B cell (primary cell): Measurements from ENCODE around the gene ATPAF2. TPM values are rescaled to one million over a fixed set of nuclear protein-coding genes. Genes with fewer than 3 reads are reported as not detected.

Experiments
- ATAC-seq: fragments of 200-7000 bp; cut with Tn5 transposase; one replicate; pipeline ENCODE4 v1.10.0; 2021; ENCODE audit warnings: low read depth, mild to moderate bottlenecking, moderate number of reproducible peaks, moderate library complexity
- CTCF ChIA-PET: fragments of 350-600 bp; sonication (Branson Sonifier 250); formaldehyde crosslinking; loops from one replicate; lab custom pipeline; 2021; ENCODE audit warnings: antibody characterized with exemption, inconsistent platforms; lab: Charles Lee
- POLR2A ChIA-PET: fragments of 350-600 bp; sonication (Branson Sonifier 250); formaldehyde crosslinking; loops from one replicate; lab custom pipeline; 2021; ENCODE audit warnings: antibody characterized with exemption; lab: Charles Lee
- DNase-seq: peaks from one replicate; pipeline ENCODE4 v3.0.0; 2013
- H2AFZ ChIP-seq: 2 replicates; pipeline ENCODE4 v1.6.1; 2012; ENCODE audit warnings: mild to moderate bottlenecking, low read depth, low read length; ENCODE audit not compliant: insufficient read depth, poor library complexity, severe bottlenecking
- H3K27ac ChIP-seq, 2 donors: 1 replicate in 1 of 2; 2 replicates in 1 of 2; pipeline ENCODE4 v1.5.1; 2012 to 2013; ENCODE audit warnings: low read length in 2 of 2, mild to moderate bottlenecking in 2 of 2, moderate library complexity in 1 of 2
- H3K27me3 ChIP-seq, 4 experiments: fragments of 200-600 bp in 1 of 4; sonication (generic) in 1 of 4; replicated peaks in 1 of 4; 1 replicate in 2 of 4; 2 replicates in 2 of 4; pipeline versions ENCODE4 v1.6.1 to v1.7.0; 2013 to 2016; ENCODE audit warnings: low read length in 3 of 4, mild to moderate bottlenecking in 2 of 4, mixed read lengths in 1 of 4, moderate library complexity in 1 of 4; ENCODE audit not compliant: insufficient read depth in 4 of 4, control insufficient read depth in 3 of 4; ENCODE audit errors: control extremely low read depth in 1 of 4
- H3K36me3 ChIP-seq, 2 experiments: replicated peaks in 1 of 2; 1 replicate in 1 of 2; 2 replicates in 1 of 2; pipeline versions ENCODE4 v1.6.1 to v1.7.1; 2013; ENCODE audit warnings: low read length in 1 of 2; ENCODE audit not compliant: insufficient read depth in 2 of 2, control insufficient read depth in 1 of 2; ENCODE audit errors: control extremely low read depth in 1 of 2, extremely low read depth in 1 of 2
- H3K4me1 ChIP-seq, 2 donors: fragments of 200-600 bp in 1 of 2; sonication (generic) in 1 of 2; 1 replicate in 1 of 2; 2 replicates in 1 of 2; pipeline versions ENCODE4 v1.5.1 to v1.6.1; 2013 to 2017; ENCODE audit warnings: low read length in 2 of 2; ENCODE audit not compliant: control insufficient read depth in 2 of 2, insufficient read depth in 2 of 2
- H3K4me2 ChIP-seq: replicated peaks from 2 replicates; pipeline ENCODE3; 2012; ENCODE audit warnings: mild to moderate bottlenecking, low read depth, low read length; ENCODE audit not compliant: poor library complexity, severe bottlenecking
- H3K4me3 ChIP-seq, 5 experiments: fragments of 200-600 bp in 1 of 5; sonication (generic) in 1 of 5; 1 replicate in 3 of 5; 2 replicates in 2 of 5; pipeline versions ENCODE4 v1.5.1 to v1.7.0; 2011 to 2016; ENCODE audit warnings: low read length in 4 of 5, mild to moderate bottlenecking in 4 of 5, low read depth in 2 of 5, control low read depth in 1 of 5, moderate library complexity in 1 of 5; ENCODE audit not compliant: insufficient read depth in 1 of 5; ENCODE audit errors: control extremely low read depth in 1 of 5, extremely low read depth in 1 of 5
- H3K79me2 ChIP-seq: fragments of 200-600 bp; sonication (generic); one replicate; pipeline ENCODE4 v1.6.0; 2016; ENCODE audit warnings: low read length; ENCODE audit not compliant: control insufficient read depth, insufficient read depth
- H3K9ac ChIP-seq: fragments of 200-600 bp; sonication (generic); 2 replicates; pipeline ENCODE4 v1.6.1; 2017; ENCODE audit warnings: mild to moderate bottlenecking, low read length, moderate library complexity
- H3K9me3 ChIP-seq, 3 donors: one replicate each; pipeline versions ENCODE4 v1.6.1 to v1.7.1; 2013; ENCODE audit warnings: low read length in 2 of 3; ENCODE audit not compliant: control insufficient read depth in 2 of 3, insufficient read depth in 1 of 3; ENCODE audit errors: control extremely low read depth in 1 of 3
- H4K20me1 ChIP-seq: 2 replicates; pipeline ENCODE4 v1.6.0; 2012; ENCODE audit warnings: mild to moderate bottlenecking, low read length; ENCODE audit not compliant: insufficient read depth, control insufficient read depth, poor library complexity, severe bottlenecking
- H3K27ac Mint-ChIP-seq: one replicate; pipeline ENCODE4 v1.8.0; 2021; ENCODE audit warnings: mixed read lengths
- H3K27me3 Mint-ChIP-seq: one replicate; pipeline ENCODE4 v1.8.0; 2021; ENCODE audit warnings: mixed read lengths
- H3K4me1 Mint-ChIP-seq: one replicate; pipeline ENCODE4 v1.8.0; 2021; ENCODE audit warnings: mixed read lengths
- H3K4me3 Mint-ChIP-seq: one replicate; pipeline ENCODE4 v1.8.0; 2021; ENCODE audit warnings: mixed read lengths
- H3K9me3 Mint-ChIP-seq: one replicate; pipeline ENCODE4 v1.8.0; 2022; ENCODE audit warnings: mixed read lengths; ENCODE audit not compliant: insufficient read depth
- CTCF ChIP-seq: fragments of 200-600 bp; IDR thresholded peaks from one replicate; pipeline ENCODE4 v1.8.0; 2022; ENCODE audit warnings: antibody characterized with exemption, mild to moderate bottlenecking
- EZH2 ChIP-seq: IDR thresholded peaks from 2 replicates; pipeline ENCODE4 v1.6.1; 2012; ENCODE audit warnings: borderline replicate concordance, low read depth, mild to moderate bottlenecking, moderate library complexity, low read length; ENCODE audit not compliant: insufficient read depth, poor library complexity, severe bottlenecking
- WGBS: methylation state at CpG from one replicate; pipeline ENCODE4 v1.1.5; 2013; ENCODE audit warnings: missing lambda C conversion rate; ENCODE audit not compliant: insufficient coverage; 5-methylcytosine and 5-hydroxymethylcytosine counted together
- intact Hi-C: fragments of 100-400 bp; cut with micrococcal nuclease; formaldehyde crosslinking; loops from one replicate; pipeline ENCODE4 v1.10.0; 2022
- polyA plus RNA-seq: library from polyadenylated mRNA; depleted of rRNA; stranded (reverse); fragments of >200 nt; gene quantifications from 2 replicates; pipeline ENCODE4 v1.2.3, GENCODE V29; 2012
- total RNA-seq, 2 donors: library from RNA; stranded (reverse); fragments of 120-200 nt in 1 of 2; gene quantifications; 1 replicate in 1 of 2; 2 replicates in 1 of 2; pipeline versions ENCODE4 v1.2.3 to v1.2.4, GENCODE V29; 2013 to 2022

ATPAF2 gene
- total and polyA plus RNA-seq, 2 donors (not counting 1 experiment from before 2014, with no cell fraction given): 60.5 to 73.5 TPM

- no peak overlapping the region for H3K27ac Mint-ChIP-seq
- no peak for ATAC-seq
- H3K4me2 ChIP-seq: no peak overlapping the region
These were observed 60.2 kb downstream of the ATPAF2 start for GRCh38 chr17:17978481-17979424.

More at GRCh38 chr17:17978481-17979424, 60.2 kb downstream of the ATPAF2 start:
- no peak for DNase-seq
- H3K4me3 ChIP-seq: no peak overlapping the region
- no peak for TF ChIP-seq EZH2
- TF ChIP-seq CTCF: no peak
- no peaks in the 10 kb centered on the region for H4K20me1 ChIP-seq
- H3K36me3 ChIP-seq: no peaks in the 10 kb centered on the region
- no peaks in the 10 kb centered on the region for H3K4me1 ChIP-seq
- intact Hi-C loops: loop anchor here (10.0 kb wide), 1 partner anchor 1996 kb away; the partner anchor contains the start of gene AKAP10
- H3K9me3 Mint-ChIP-seq: no peaks in the 10 kb centered on the region
- no peak overlapping the region for H3K9ac ChIP-seq
- H3K9me3 ChIP-seq: peaks cover 0 to 8% (median 0%) of the 10 kb centered on the region in 3 donors
- H3K27me3 ChIP-seq: no peaks in the 10 kb centered on the region
- ChIA-PET POLR2A (no interaction called here), CTCF (no interaction called here)
- H3K79me2 ChIP-seq: no peaks in the 10 kb centered on the region
- no peak overlapping the region for H3K4me3 Mint-ChIP-seq
- no peak overlapping the region for H3K27ac ChIP-seq
- H3K27me3 Mint-ChIP-seq: no peaks in the 10 kb centered on the region
- whole genome bisulfite sequencing: 72% methylated on average over 13 of the region's 14 CpGs
- peaks cover 5% of the 10 kb centered on the region for H3K4me1 Mint-ChIP-seq
- no peak overlapping the region for H2AFZ ChIP-seq
